Thyroid gland (tissue), 4 donors: ENCODE results near the gene NUP214. TPM values are rescaled to one million over a fixed set of nuclear protein-coding genes. Genes with fewer than 3 reads are reported as not detected.

Source experiments
- DNase-seq, 2 donors: peaks; one replicate each; pipeline ENCODE4 v3.0.0-alpha.2; 2019
- H3K27ac ChIP-seq, 3 donors: fragments of 200-600 bp; sonication (generic); 1 replicate in 2 of 3; 2 replicates in 1 of 3; pipeline ENCODE4 v1.5.1; 2016 to 2019; ENCODE audit warnings: mild to moderate bottlenecking in 1 of 3, moderate library complexity in 1 of 3
- H3K27me3 ChIP-seq: fragments of 200-600 bp; sonication (generic); one replicate; pipeline ENCODE4 v1.5.1; 2019
- H3K36me3 ChIP-seq, 2 donors: fragments of 200-600 bp; sonication (generic); one replicate each; pipeline ENCODE4 v1.5.1; 2016 to 2019
- H3K4me1 ChIP-seq, 2 donors: fragments of 200-600 bp; sonication (generic); one replicate each; pipeline ENCODE4 v1.5.1; 2017 to 2019
- H3K4me3 ChIP-seq, 3 donors: fragments of 200-600 bp; sonication (generic); replicated peaks in 1 of 3; 1 replicate in 2 of 3; 2 replicates in 1 of 3; pipeline ENCODE4 v1.5.1; 2016; ENCODE audit warnings: mild to moderate bottlenecking in 1 of 3
- H3K9me3 ChIP-seq: fragments of 200-600 bp; sonication (generic); one replicate; pipeline ENCODE4 v1.5.1; 2017
- POLR2A ChIP-seq, 2 donors: fragments of 450-650 bp; IDR thresholded peaks; one replicate each; pipeline ENCODE4 v1.6.1; 2017; ENCODE audit warnings: antibody characterized with exemption in 2 of 2, mild to moderate bottlenecking in 2 of 2, moderate library complexity in 1 of 2
- WGBS, 2 donors: methylation state at CpG; one replicate each; pipeline ENCODE4 v1.1.5; 2017; 5-methylcytosine and 5-hydroxymethylcytosine counted together
- intact Hi-C: fragments of 100-400 bp; cut with DNase I; formaldehyde crosslinking; loops from one replicate; pipeline ENCODE4 v1.15.1; 2023
- total RNA-seq, 4 donors: library from RNA; depleted of rRNA; stranded (reverse); fragments of >200 nt; gene quantifications; one replicate each; pipeline ENCODE4 v1.2.3, GENCODE V29; 2016
- TF ChIP-seq, protein P1 (sequence below), 6 experiments: fragments of 200-600 bp in 3 of 6; fragments of 450-650 bp in 3 of 6; sonication (generic) in 3 of 6; IDR thresholded peaks; one replicate each; pipeline ENCODE4 v1.5.1; 2016 to 2019; ENCODE audit warnings: antibody characterized with exemption in 6 of 6, mild to moderate bottlenecking in 2 of 6, inconsistent platforms in 1 of 6, moderate library complexity in 1 of 6

The NUP214 gene
- total RNA-seq, 4 donors from 2014 or later, result 27.3 to 59.2 (median 46.6) TPM

DNA sequence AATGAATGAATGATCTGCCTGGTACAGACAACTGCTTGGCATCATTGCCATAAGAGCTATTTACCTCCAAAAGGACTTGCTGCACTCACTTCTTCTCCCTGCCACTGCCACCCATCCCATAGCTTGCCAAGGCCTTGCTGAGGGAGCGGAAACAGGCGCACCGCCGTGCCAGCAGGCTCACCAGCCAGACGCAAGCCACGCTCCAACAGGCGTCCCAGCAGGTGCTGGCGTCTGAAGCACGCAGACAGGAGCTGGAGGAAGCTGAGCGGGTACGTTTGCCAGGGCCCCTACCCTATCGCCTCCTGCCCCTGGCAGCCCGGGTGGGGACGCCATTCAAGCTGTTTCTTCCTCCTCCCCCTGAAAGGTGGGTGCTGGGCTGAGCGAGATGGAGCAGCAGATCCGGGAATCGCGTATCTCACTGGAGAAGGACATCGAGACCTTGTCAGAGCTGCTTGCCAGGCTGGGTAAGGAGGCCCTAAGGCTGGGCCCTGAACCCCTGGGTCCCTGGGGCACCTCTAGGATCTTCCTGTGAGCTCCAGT lies 38.0 kb upstream of the NUP214 start:
- no peak overlapping the region for H3K4me3 ChIP-seq
- TF ChIP-seq, protein P1, sequence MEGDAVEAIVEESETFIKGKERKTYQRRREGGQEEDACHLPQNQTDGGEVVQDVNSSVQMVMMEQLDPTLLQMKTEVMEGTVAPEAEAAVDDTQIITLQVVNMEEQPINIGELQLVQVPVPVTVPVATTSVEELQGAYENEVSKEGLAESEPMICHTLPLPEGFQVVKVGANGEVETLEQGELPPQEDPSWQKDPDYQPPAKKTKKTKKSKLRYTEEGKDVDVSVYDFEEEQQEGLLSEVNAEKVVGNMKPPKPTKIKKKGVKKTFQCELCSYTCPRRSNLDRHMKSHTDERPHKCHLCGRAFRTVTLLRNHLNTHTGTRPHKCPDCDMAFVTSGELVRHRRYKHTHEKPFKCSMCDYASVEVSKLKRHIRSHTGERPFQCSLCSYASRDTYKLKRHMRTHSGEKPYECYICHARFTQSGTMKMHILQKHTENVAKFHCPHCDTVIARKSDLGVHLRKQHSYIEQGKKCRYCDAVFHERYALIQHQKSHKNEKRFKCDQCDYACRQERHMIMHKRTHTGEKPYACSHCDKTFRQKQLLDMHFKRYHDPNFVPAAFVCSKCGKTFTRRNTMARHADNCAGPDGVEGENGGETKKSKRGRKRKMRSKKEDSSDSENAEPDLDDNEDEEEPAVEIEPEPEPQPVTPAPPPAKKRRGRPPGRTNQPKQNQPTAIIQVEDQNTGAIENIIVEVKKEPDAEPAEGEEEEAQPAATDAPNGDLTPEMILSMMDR (IDR thresholded peaks at IDR 0.05), result no peak
- TF ChIP-seq POLR2A (IDR thresholded peaks at IDR 0.05), result no peak
- WGBS, 2 donors, result 77% methylated on average over 12 to 19 of the region's 19 CpGs
- no peak overlapping the region for H3K27ac ChIP-seq
- DNase-seq, result peak; percentile 43 to 73
- H3K9me3 ChIP-seq, result no peaks in the 10 kb centered on the region
- no peaks in the 10 kb centered on the region for H3K36me3 ChIP-seq
- intact Hi-C loops, result no loop called here
- H3K27me3 ChIP-seq, result no peaks in the 10 kb centered on the region
- peaks cover 3 to 12% of the 10 kb centered on the region in 2 donors for H3K4me1 ChIP-seq

GRCh38 chr9:131090025-131090787 lies 35.2 kb upstream of the NUP214 start:
- Histone ChIP-seq H3K4me3 (no peak overlapping the region), H3K27me3 (no peaks in the 10 kb centered on the region), H3K27ac (no peak overlapping the region), H3K36me3 (no peaks in the 10 kb centered on the region), H3K4me1 (peaks cover 3 to 5% of the 10 kb centered on the region in 2 donors), H3K9me3 (no peaks in the 10 kb centered on the region)
- intact Hi-C loops, result no loop called here
- TF ChIP-seq, protein P1 (IDR thresholded peaks at IDR 0.05), result no peak
- no peak for TF ChIP-seq POLR2A (IDR thresholded peaks at IDR 0.05)
- 94 to 95% methylated on average over 11 of the region's 13 CpGs for WGBS, 2 donors
- no peak for DNase-seq

DNA sequence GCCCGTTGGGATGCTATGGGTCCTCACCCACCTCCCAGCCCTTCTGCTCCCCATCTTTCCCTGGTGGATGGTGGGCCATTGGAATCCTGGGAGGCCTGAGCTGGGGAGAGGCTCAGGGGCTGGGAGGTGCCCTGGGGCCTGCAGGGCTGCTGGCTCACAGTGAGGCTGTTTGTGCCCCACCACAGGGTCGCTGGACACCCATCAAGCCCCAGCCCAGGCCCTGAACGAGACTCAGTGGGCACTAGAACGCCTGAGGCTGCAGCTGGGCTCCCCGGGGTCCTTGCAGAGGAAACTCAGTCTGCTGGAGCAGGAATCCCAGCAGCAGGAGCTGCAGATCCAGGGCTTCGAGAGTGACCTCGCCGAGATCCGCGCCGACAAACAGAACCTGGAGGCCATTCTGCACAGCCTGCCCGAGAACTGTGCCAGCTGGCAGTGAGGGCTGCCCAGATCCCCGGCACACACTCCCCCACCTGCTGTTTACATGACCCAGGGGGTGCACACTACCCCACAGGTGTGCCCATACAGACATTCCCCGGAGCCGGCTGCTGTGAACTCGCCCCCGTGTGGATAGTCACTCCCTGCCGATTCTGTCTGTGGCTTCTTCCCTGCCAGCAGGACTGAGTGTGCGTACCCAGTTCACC lies 33.9 kb upstream of the NUP214 start:
- intact Hi-C loops, result no loop called here
- WGBS, 2 donors, result 79 to 86% methylated on average over 8 to 11 of the region's 19 CpGs

DNA sequence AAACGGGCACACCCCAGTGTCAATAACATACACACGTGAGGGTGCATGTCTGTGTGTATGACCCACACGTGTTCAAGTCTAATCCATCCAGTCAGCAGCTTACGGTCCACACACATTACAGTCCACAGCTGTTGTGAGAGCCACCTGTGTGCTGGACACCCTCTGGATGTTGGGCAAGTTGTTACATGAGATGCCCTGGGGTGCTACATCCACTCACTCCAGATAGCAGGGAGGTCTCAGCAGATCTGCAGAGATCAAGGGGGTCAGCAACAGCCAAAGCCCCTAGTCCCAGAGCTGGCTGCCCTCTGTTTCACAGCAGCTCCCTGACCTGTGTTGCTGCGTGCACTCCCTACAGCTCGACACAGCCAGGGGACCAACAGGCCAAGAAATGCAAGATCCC lies 33.4 kb upstream of the NUP214 start:
- Histone ChIP-seq H3K36me3 (no peaks in the 10 kb centered on the region), H3K4me1 (peaks cover 2 to 7% of the 10 kb centered on the region in 2 donors), H3K27ac (no peak overlapping the region), H3K27me3 (no peaks in the 10 kb centered on the region), H3K9me3 (no peaks in the 10 kb centered on the region), H3K4me3 (no peak overlapping the region)
- TF ChIP-seq POLR2A (IDR thresholded peaks at IDR 0.05), result no peak
- TF ChIP-seq, protein P1 (IDR thresholded peaks at IDR 0.05), result no peak
- DNase-seq, result no peak
- 84 to 90% methylated on average over 6 of the region's 6 CpGs for WGBS, 2 donors
- intact Hi-C loops, result no loop called here

More for the DNA sequence above, 33.9 kb upstream of the NUP214 start:
- TF ChIP-seq, protein P1 (IDR thresholded peaks at IDR 0.05), result no peak
- TF ChIP-seq POLR2A (IDR thresholded peaks at IDR 0.05), result no peak
- no peak overlapping the region for H3K4me3 ChIP-seq
- no peaks in the 10 kb centered on the region for H3K9me3 ChIP-seq
- H3K27me3 ChIP-seq, result no peaks in the 10 kb centered on the region
- no peaks in the 10 kb centered on the region for H3K36me3 ChIP-seq
- no peak overlapping the region for H3K27ac ChIP-seq
- H3K4me1 ChIP-seq, result peaks cover 0 to 7% of the 10 kb centered on the region in 2 donors
- DNase-seq, result no peak
